GM23338 (cell line): ENCODE measurements around the gene ZWINT. TPM values are rescaled to one million over a fixed set of nuclear protein-coding genes. Genes with fewer than 3 reads are reported as not detected.

ENCODE experiments used
- ATAC-seq: fragments of 200-7000 bp; cut with Tn5 transposase; 3 replicates; pipeline ENCODE4 v1.9.1; 2020
- DNase-seq: peaks from one replicate; pipeline ENCODE4 v3.0.0-alpha.2; 2015; ENCODE audit warnings: low spot score
- H2AFZ ChIP-seq: fragments of 200-600 bp; sonication (generic); 2 replicates; pipeline ENCODE4 v1.8.0; 2016; ENCODE audit warnings: antibody characterized with exemption, mild to moderate bottlenecking, moderate library complexity
- H3F3A ChIP-seq: fragments of 200-600 bp; sonication (generic); replicated peaks from 2 replicates; pipeline ENCODE4 v1.8.0; 2017; ENCODE audit warnings: antibody characterized with exemption, mixed run types, low read depth
- H3K27ac ChIP-seq: fragments of 200-600 bp; sonication (generic); 2 replicates; pipeline ENCODE4 v1.6.1; 2016; ENCODE audit warnings: low read depth
- H3K27me3 ChIP-seq: fragments of 200-600 bp; sonication (generic); 2 replicates; pipeline ENCODE4 v1.8.0; 2016; ENCODE audit warnings: mild to moderate bottlenecking, mixed run types, moderate library complexity; ENCODE audit not compliant: insufficient read depth
- H3K36me3 ChIP-seq: fragments of 200-600 bp; sonication (generic); 2 replicates; pipeline ENCODE4 v1.8.0; 2016; ENCODE audit warnings: mild to moderate bottlenecking; ENCODE audit not compliant: insufficient read depth
- H3K4me1 ChIP-seq: fragments of 200-600 bp; sonication (generic); 2 replicates; pipeline ENCODE4 v1.8.0; 2016; ENCODE audit warnings: mild to moderate bottlenecking, moderate library complexity; ENCODE audit not compliant: insufficient read depth
- H3K4me2 ChIP-seq: fragments of 200-600 bp; sonication (generic); 2 replicates; pipeline ENCODE4 v1.7.1; 2017; ENCODE audit warnings: mixed run types
- H3K4me3 ChIP-seq: fragments of 200-600 bp; sonication (generic); 2 replicates; pipeline ENCODE4 v1.6.1; 2016; ENCODE audit warnings: mixed run types
- H3K79me2 ChIP-seq: fragments of 200-600 bp; sonication (generic); replicated peaks from 2 replicates; pipeline ENCODE4 v1.8.0; 2017; ENCODE audit warnings: mild to moderate bottlenecking; ENCODE audit not compliant: insufficient read depth
- H3K9me2 ChIP-seq: fragments of 200-600 bp; sonication (generic); 2 replicates; pipeline ENCODE4 v1.8.0; 2017; ENCODE audit not compliant: insufficient read depth
- H4K20me1 ChIP-seq: fragments of 200-600 bp; sonication (generic); replicated peaks from 2 replicates; pipeline ENCODE4 v1.8.0; 2017; ENCODE audit warnings: mild to moderate bottlenecking; ENCODE audit not compliant: insufficient read depth
- H3K27ac Mint-ChIP-seq: 2 replicates; pipeline ENCODE4 v1.8.0; 2020; ENCODE audit warnings: inconsistent platforms, mild to moderate bottlenecking, moderate library complexity, mixed read lengths
- H3K27me3 Mint-ChIP-seq: 3 replicates; pipeline ENCODE4 v1.8.0; 2022; ENCODE audit warnings: low read depth, mild to moderate bottlenecking, moderate library complexity, mixed read lengths, inconsistent platforms; ENCODE audit not compliant: insufficient read depth, poor library complexity
- H3K36me3 Mint-ChIP-seq: 3 replicates; pipeline ENCODE4 v1.8.0; 2021; ENCODE audit warnings: low read depth, mild to moderate bottlenecking, inconsistent platforms, moderate library complexity, mixed read lengths
- H3K4me1 Mint-ChIP-seq: 3 replicates; pipeline ENCODE4 v1.8.0; 2020; ENCODE audit warnings: mild to moderate bottlenecking, inconsistent platforms, mixed read lengths
- H3K4me3 Mint-ChIP-seq: 3 replicates; pipeline ENCODE4 v1.8.0; 2021; ENCODE audit warnings: moderate library complexity, mild to moderate bottlenecking, inconsistent platforms, mixed read lengths
- H3K9me3 Mint-ChIP-seq: 3 replicates; pipeline ENCODE4 v1.8.0; 2020; ENCODE audit warnings: moderate library complexity, mild to moderate bottlenecking, inconsistent platforms, mixed read lengths
- CTCF ChIP-seq, 2 experiments: fragments of 200-600 bp in 1 of 2; sonication (generic) in 1 of 2; conservative IDR thresholded peaks; 2 replicates each; pipeline versions ENCODE4 v1.5.1 to v1.6.1; 2016 to 2017; ENCODE audit warnings: antibody characterized with exemption in 2 of 2, low read depth in 2 of 2, mild to moderate bottlenecking in 2 of 2, moderate library complexity in 1 of 2
- EZH2 ChIP-seq: fragments of 200-600 bp; sonication (generic); IDR thresholded peaks from one replicate; pipeline ENCODE4 v1.8.0; 2017; ENCODE audit warnings: antibody characterized with exemption, mild to moderate bottlenecking, low read depth; ENCODE audit not compliant: unreplicated experiment
- NANOG ChIP-seq: IDR thresholded peaks from 2 replicates; pipeline ENCODE4 v1.6.1; 2016; ENCODE audit warnings: antibody characterized with exemption, borderline replicate concordance
- REST ChIP-seq: IDR thresholded peaks from one replicate; pipeline ENCODE4 v1.6.1; 2018; ENCODE audit warnings: antibody characterized with exemption; ENCODE audit not compliant: unreplicated experiment
- STAT1 ChIP-seq: IDR thresholded peaks from one replicate; pipeline ENCODE4 v1.6.1; 2016; ENCODE audit warnings: antibody characterized with exemption; ENCODE audit not compliant: unreplicated experiment
- ZNF331 ChIP-seq: fragments of 250-450 bp; sonication (Bioruptor Pico); IDR thresholded peaks from 2 replicates; pipeline ENCODE4 v1.5.0; 2020; ENCODE audit warnings: low read depth, mild to moderate bottlenecking, moderate library complexity
- polyA plus RNA-seq: library from polyadenylated mRNA; unstranded; fragments of >200 nt; fragmentation: Nextera tagmentation; extraction: Ambion mirVana; gene quantifications from 2 replicates; pipeline ENCODE4 v1.2.1, GENCODE V29; 2016
- total RNA-seq: library from RNA; depleted of rRNA; stranded (reverse); fragments of >200 nt; shearing (Covaris generic); gene quantifications from 2 replicates; pipeline ENCODE4 v1.2.3, GENCODE V29; 2014

Gene ZWINT
- total and polyA plus RNA-seq, 2 experiments from 2014 or later: 83.7 to 109 TPM

GRCh38 chr10:56383806-56384205 lies 22.7 kb upstream of the ZWINT start (continued):
- TF ChIP-seq NANOG: no peak
- no peak for TF ChIP-seq REST

GRCh38 chr10:56370217-56371113 lies 9.4 kb upstream of the ZWINT start:
- Histone ChIP-seq H4K20me1 (no peaks in the 10 kb centered on the region), H3K79me2 (no peaks in the 10 kb centered on the region), H3K4me3 (no peak overlapping the region), H3K4me1 (no peaks in the 10 kb centered on the region), H3K27me3 (no peaks in the 10 kb centered on the region), H3K36me3 (peaks cover 4% of the 10 kb centered on the region; the same call in 1 of the 2 replicates), H3K27ac (no peak overlapping the region), H3F3A (no peaks in the 10 kb centered on the region), H2AFZ (no peak overlapping the region), H3K4me2 (no peak overlapping the region), H3K9me2 (no peaks in the 10 kb centered on the region)
- Mint-ChIP-seq H3K9me3 (peaks cover 31% of the 10 kb centered on the region), H3K27me3 (no peaks in the 10 kb centered on the region), H3K36me3 (peaks cover 20% of the 10 kb centered on the region), H3K4me1 (no peaks in the 10 kb centered on the region), H3K4me3 (no peak overlapping the region), H3K27ac (no peak overlapping the region)
- no peak for TF ChIP-seq ZNF331 (CRISPR knock-in tag)
- ATAC-seq (no peak), DNase-seq (peak; percentile 44)

- Histone ChIP-seq H3K36me3 (peaks cover 17% of the 10 kb centered on the region; the same call in 1 of the 2 replicates), H2AFZ (peak overlapping the region; percentile 94), H3K4me3 (peak overlapping the region; percentile 78), H3K27me3 (no peaks in the 10 kb centered on the region), H4K20me1 (peaks cover 6% of the 10 kb centered on the region; the same call in 1 of the 2 replicates), H3K9me2 (no peaks in the 10 kb centered on the region), H3F3A (no peaks in the 10 kb centered on the region), H3K27ac (no peak overlapping the region), H3K79me2 (peaks cover 33% of the 10 kb centered on the region), H3K4me1 (0 out of 2 replicates have a peak, but pooled peaks cover 4% of the 10 kb centered on the region), H3K4me2 (peak overlapping the region; percentile 98)
- Mint-ChIP-seq H3K4me1 (no peaks in the 10 kb centered on the region; the same call in 2 of the 3 replicates), H3K27me3 (peaks cover 12% of the 10 kb centered on the region), H3K9me3 (no peaks in the 10 kb centered on the region), H3K36me3 (peaks cover 39% of the 10 kb centered on the region), H3K27ac (peak overlapping the region; percentile 97), H3K4me3 (peak overlapping the region; percentile 99)
- DNase-seq (peak; percentile 30), ATAC-seq (peak; percentile 16)
- TF ChIP-seq STAT1 (no peak), CTCF (conservative IDR thresholded peaks at IDR 0.05; ENCODE audit: low read depth in 2 of 2) (no peak), EZH2 (no peak)
Observed at GRCh38 chr10:56360583-56360966, 484 bp downstream of the ZWINT start.
